ENCODE data around the gene TMEM235. TPM values are rescaled to one million over a fixed set of nuclear protein-coding genes. Genes with fewer than 3 reads are reported as not detected.

TMEM235 gene
- total RNA-seq, 3 donors from 2014 or later: not detected

- no peaks in the 10 kb centered on the region for H3K36me3 ChIP-seq
- no peak overlapping the region for H3K4me3 ChIP-seq
- intact Hi-C loops (cut with DNase I; ENCODE audit: low total_unique reads): loop anchor here (5.0 kb wide), 1 partner anchor 1134 kb away; no protein-coding TSS in a partner anchor
- H3K27ac ChIP-seq: no peak overlapping the region
- DNase-seq (ENCODE audit: low spot score in 2 of 2): no peak
- no peaks in the 10 kb centered on the region for H3K4me1 ChIP-seq
- TF ChIP-seq POLR2A (IDR thresholded peaks at IDR 0.05) (no peak), POLR2AphosphoS5 (IDR thresholded peaks at IDR 0.05) (no peak)
- TF ChIP-seq, protein P1, sequence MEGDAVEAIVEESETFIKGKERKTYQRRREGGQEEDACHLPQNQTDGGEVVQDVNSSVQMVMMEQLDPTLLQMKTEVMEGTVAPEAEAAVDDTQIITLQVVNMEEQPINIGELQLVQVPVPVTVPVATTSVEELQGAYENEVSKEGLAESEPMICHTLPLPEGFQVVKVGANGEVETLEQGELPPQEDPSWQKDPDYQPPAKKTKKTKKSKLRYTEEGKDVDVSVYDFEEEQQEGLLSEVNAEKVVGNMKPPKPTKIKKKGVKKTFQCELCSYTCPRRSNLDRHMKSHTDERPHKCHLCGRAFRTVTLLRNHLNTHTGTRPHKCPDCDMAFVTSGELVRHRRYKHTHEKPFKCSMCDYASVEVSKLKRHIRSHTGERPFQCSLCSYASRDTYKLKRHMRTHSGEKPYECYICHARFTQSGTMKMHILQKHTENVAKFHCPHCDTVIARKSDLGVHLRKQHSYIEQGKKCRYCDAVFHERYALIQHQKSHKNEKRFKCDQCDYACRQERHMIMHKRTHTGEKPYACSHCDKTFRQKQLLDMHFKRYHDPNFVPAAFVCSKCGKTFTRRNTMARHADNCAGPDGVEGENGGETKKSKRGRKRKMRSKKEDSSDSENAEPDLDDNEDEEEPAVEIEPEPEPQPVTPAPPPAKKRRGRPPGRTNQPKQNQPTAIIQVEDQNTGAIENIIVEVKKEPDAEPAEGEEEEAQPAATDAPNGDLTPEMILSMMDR (IDR thresholded peaks at IDR 0.05): no peak
- peaks cover 3 to 9% of the 10 kb centered on the region in 2 donors for H3K27me3 ChIP-seq
- H3K9me3 ChIP-seq: no peaks in the 10 kb centered on the region
Measured at GRCh38 chr17:78226055-78226758, 5.2 kb upstream of the TMEM235 start.

DNA sequence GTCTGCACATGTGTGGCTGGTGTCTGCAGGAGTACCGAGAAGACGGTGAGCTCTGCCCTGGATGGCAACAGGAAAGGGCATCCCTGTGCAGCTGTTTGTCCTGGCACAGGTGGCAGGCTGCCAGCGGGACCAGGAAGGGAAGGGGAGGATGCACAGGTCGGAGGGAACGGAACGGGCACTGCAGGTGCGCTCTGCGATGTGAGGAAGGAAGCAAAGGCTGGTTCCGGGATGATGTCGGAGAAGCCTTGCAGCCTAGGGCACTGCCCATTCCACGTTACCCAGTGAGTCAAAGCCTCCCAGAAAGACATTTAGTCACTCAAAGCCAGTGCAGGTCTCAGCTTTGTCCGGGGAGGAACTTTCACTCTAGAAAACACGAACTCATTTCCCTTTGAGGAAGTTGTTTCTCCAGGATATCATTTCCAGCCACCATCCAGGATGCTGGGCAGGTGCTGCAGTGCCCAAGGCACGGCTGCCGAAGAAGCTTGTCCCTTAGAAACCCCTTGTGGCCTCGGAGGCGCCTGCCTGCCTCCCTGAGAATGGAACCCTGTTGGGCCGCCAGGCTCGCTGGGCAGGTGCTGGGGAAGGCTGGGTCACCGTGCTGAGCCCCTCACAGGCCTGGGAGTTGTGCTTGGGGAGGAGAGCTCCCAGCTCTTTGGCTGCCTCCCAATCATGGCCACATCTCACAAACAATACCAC, 4.5 kb upstream of the TMEM235 start:
- Histone ChIP-seq H3K4me1 (no peaks in the 10 kb centered on the region), H3K27ac (no peak overlapping the region), H3K4me3 (no peak overlapping the region), H3K9me3 (no peaks in the 10 kb centered on the region), H3K27me3 (peaks cover 5 to 15% of the 10 kb centered on the region in 2 donors), H3K36me3 (no peaks in the 10 kb centered on the region)
- intact Hi-C loops (cut with DNase I; ENCODE audit: low total_unique reads): loop anchor here (5.0 kb wide), 1 partner anchor 1135 kb away; no protein-coding TSS in a partner anchor
- DNase-seq (ENCODE audit: low spot score in 2 of 2): no peak
- TF ChIP-seq POLR2AphosphoS5 (IDR thresholded peaks at IDR 0.05) (no peak), POLR2A (IDR thresholded peaks at IDR 0.05) (no peak)
- TF ChIP-seq, protein P1 (IDR thresholded peaks at IDR 0.05): no peak

DNA sequence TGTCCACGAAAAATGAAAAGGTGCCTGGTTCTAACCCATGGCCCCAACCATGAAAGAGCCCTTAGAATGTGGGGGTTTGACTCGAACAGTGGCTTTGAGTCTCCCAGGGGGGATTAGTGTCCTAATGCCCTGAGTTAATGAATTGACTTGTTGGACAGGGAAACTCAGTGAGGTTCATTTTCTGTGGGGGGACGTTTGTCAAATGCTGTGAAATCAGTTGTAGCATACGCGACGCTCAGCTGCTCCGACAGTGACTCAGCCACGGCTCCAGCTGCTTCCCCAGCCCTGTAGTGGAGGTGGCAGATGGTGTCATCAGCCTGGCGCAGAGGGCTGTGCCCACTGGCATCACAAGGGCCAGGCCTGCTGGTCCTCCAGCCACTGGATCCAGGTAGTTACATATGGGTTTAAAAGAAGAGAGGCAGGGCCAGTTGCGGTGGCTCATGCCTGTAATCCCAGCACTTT, 3.9 kb upstream of the TMEM235 start:
- no peak overlapping the region for H3K27ac ChIP-seq
- intact Hi-C loops (cut with DNase I; ENCODE audit: low total_unique reads): loop anchor here (5.0 kb wide), 1 partner anchor 1135 kb away; no protein-coding TSS in a partner anchor
- H3K4me3 ChIP-seq: no peak overlapping the region
- no peaks in the 10 kb centered on the region for H3K4me1 ChIP-seq
- TF ChIP-seq POLR2A (IDR thresholded peaks at IDR 0.05) (no peak), POLR2AphosphoS5 (IDR thresholded peaks at IDR 0.05) (no peak)
- TF ChIP-seq, protein P1 (IDR thresholded peaks at IDR 0.05): no peak
- H3K27me3 ChIP-seq: peaks cover 5 to 21% of the 10 kb centered on the region in 2 donors
- no peaks in the 10 kb centered on the region for H3K9me3 ChIP-seq
- no peaks in the 10 kb centered on the region for H3K36me3 ChIP-seq
- DNase-seq (ENCODE audit: low spot score in 2 of 2): no peak

- Histone ChIP-seq H3K4me3 (no peak overlapping the region), H3K27ac (no peak overlapping the region), H3K27me3 (peaks cover 5 to 24% of the 10 kb centered on the region in 2 donors), H3K36me3 (no peaks in the 10 kb centered on the region), H3K9me3 (no peaks in the 10 kb centered on the region), H3K4me1 (no peaks in the 10 kb centered on the region)
- TF ChIP-seq, protein P1 (IDR thresholded peaks at IDR 0.05): no peak
- TF ChIP-seq POLR2A (IDR thresholded peaks at IDR 0.05): no peak
- no peak for TF ChIP-seq POLR2AphosphoS5 (IDR thresholded peaks at IDR 0.05)
- intact Hi-C loops (cut with DNase I; ENCODE audit: low total_unique reads): loop anchor here (5.0 kb wide), 1 partner anchor 1136 kb away; no protein-coding TSS in a partner anchor
- no peak for DNase-seq (ENCODE audit: low spot score in 2 of 2)
Measured at GRCh38 chr17:78228176-78228575, 3.3 kb upstream of the TMEM235 start.
